PC-9 (cell line): ENCODE measurements around the gene XPO6.

ENCODE experiments used
- EZH2 ChIP-seq: fragments of 200-600 bp; sonication (generic); IDR thresholded peaks from 2 replicates; pipeline ENCODE4 v1.8.0; 2017; ENCODE audit warnings: antibody characterized with exemption, low read depth
- TF ChIP-seq, protein P1 (sequence below): fragments of 200-600 bp; sonication (generic); conservative IDR thresholded peaks from 2 replicates; pipeline ENCODE4 v1.6.1; 2017; ENCODE audit warnings: mixed run types, antibody characterized with exemption, mild to moderate bottlenecking, moderate library complexity

DNA sequence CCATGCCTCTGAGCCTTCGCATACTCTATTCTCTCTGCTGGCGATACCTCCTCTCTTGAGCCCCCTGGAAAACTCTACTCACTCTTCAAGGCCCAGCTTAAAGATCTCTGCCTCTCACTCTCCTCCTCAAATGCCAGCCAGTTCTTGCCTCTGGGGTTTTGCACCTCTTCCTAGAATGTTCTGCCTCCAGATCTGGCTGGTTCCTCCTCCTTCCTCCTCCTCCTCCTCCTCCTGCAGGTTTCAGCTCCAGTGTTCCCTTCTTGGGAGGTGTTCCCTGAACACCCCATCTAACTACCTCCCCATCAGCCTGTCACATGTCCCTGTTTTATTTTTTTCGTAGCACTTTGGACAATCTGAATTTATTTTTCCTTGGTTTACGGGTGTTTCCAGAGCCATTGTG, 45.5 kb upstream of the XPO6 start:
- no peak for TF ChIP-seq EZH2
- TF ChIP-seq, protein P1, sequence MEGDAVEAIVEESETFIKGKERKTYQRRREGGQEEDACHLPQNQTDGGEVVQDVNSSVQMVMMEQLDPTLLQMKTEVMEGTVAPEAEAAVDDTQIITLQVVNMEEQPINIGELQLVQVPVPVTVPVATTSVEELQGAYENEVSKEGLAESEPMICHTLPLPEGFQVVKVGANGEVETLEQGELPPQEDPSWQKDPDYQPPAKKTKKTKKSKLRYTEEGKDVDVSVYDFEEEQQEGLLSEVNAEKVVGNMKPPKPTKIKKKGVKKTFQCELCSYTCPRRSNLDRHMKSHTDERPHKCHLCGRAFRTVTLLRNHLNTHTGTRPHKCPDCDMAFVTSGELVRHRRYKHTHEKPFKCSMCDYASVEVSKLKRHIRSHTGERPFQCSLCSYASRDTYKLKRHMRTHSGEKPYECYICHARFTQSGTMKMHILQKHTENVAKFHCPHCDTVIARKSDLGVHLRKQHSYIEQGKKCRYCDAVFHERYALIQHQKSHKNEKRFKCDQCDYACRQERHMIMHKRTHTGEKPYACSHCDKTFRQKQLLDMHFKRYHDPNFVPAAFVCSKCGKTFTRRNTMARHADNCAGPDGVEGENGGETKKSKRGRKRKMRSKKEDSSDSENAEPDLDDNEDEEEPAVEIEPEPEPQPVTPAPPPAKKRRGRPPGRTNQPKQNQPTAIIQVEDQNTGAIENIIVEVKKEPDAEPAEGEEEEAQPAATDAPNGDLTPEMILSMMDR, result no peak
